Endothelial cell of umbilical vein (primary cell): ENCODE results near the gene PLAC1. TPM values are rescaled to one million over a fixed set of nuclear protein-coding genes. Genes with fewer than 3 reads are reported as not detected.

ENCODE experiments used
- BruUV-seq: library from RNA; stranded (reverse); fragments of 400-500 nt; replicated peaks from 2 replicates; lab custom pipeline; 2021; lab: Mats Ljungman, UMichigan
- CTCF ChIA-PET: fragments of 300-600, 350-600 bp; sonication (Branson Sonifier 250); formaldehyde crosslinking; loops from one replicate; lab custom pipeline; 2021; ENCODE audit warnings: antibody characterized with exemption, inconsistent platforms; lab: Charles Lee
- POLR2A ChIA-PET: fragments of 300-600, 350-600 bp; sonication (Branson Sonifier 250); formaldehyde crosslinking; loops from one replicate; lab custom pipeline; 2021; ENCODE audit warnings: antibody characterized with exemption, inconsistent platforms; lab: Charles Lee
- DNase-seq: peaks from one replicate; pipeline ENCODE4 v3.0.0-alpha.2; 2011; ENCODE audit warnings: low read depth, low spot score
- FAIRE-seq: peaks from 2 replicates; lab custom pipeline; 2011; peaks lifted over from hg19 to GRCh38; lab: Jason Lieb, UNC
- H2AFZ ChIP-seq: 2 replicates; pipeline ENCODE4 v1.6.0; 2012; ENCODE audit warnings: low read depth, low read length, control low read depth, inconsistent platforms
- H3K27ac ChIP-seq: 2 replicates; pipeline ENCODE4 v1.5.1; 2011; ENCODE audit warnings: low read depth, mild to moderate bottlenecking, control low read depth, low read length, moderate library complexity; ENCODE audit not compliant: insufficient read depth
- H3K27me3 ChIP-seq, 2 experiments: 2 replicates each; pipeline versions ENCODE4 v1.6.0 to v1.6.1; 2011; ENCODE audit warnings: low read length in 2 of 2, mixed read lengths in 1 of 2; ENCODE audit not compliant: control insufficient read depth in 2 of 2, insufficient read depth in 2 of 2
- H3K36me3 ChIP-seq, 2 experiments: 2 replicates in 1 of 2; 3 replicates in 1 of 2; pipeline ENCODE4 v1.5.1; 2011; ENCODE audit warnings: low read length in 2 of 2, mild to moderate bottlenecking in 1 of 2, moderate library complexity in 1 of 2; ENCODE audit not compliant: control insufficient read depth in 2 of 2, insufficient read depth in 2 of 2; ENCODE audit errors: extremely low read depth in 1 of 2
- H3K4me1 ChIP-seq: 3 replicates; pipeline ENCODE4 v1.5.1; 2011; ENCODE audit warnings: mild to moderate bottlenecking, low read length; ENCODE audit not compliant: control insufficient read depth, insufficient read depth; ENCODE audit errors: extremely low read depth
- H3K4me2 ChIP-seq: 2 replicates; pipeline ENCODE4 v1.6.1; 2011; ENCODE audit warnings: low read length, control low read depth, mixed read lengths; ENCODE audit not compliant: insufficient read depth
- H3K4me3 ChIP-seq, 3 experiments: fragments of 200-600 bp in 1 of 3; sonication (generic), shearing (Covaris generic) in 1 of 3; replicated peaks in 1 of 3; 2 replicates each; pipeline ENCODE4 v1.5.1; 2011 to 2016; ENCODE audit warnings: control low read depth in 3 of 3, low read length in 3 of 3, mild to moderate bottlenecking in 2 of 3, inconsistent platforms in 1 of 3, low read depth in 1 of 3, moderate library complexity in 1 of 3; ENCODE audit not compliant: insufficient read depth in 1 of 3
- H3K79me2 ChIP-seq: 2 replicates; pipeline ENCODE4 v1.6.0; 2012; ENCODE audit warnings: low read length, inconsistent platforms; ENCODE audit not compliant: control insufficient read depth, insufficient read depth
- H3K9ac ChIP-seq: replicated peaks from 2 replicates; pipeline ENCODE3; 2011; ENCODE audit warnings: low read length, control low read depth; ENCODE audit not compliant: insufficient read depth; ENCODE audit errors: extremely low read depth
- H3K9me1 ChIP-seq: replicated peaks from 3 replicates; pipeline ENCODE4 v1.6.0; 2011; ENCODE audit warnings: mild to moderate bottlenecking, low read length; ENCODE audit not compliant: control insufficient read depth, insufficient read depth; ENCODE audit errors: extremely low read depth
- H3K9me3 ChIP-seq: replicated peaks from 2 replicates; pipeline ENCODE4 v1.5.1; 2012; ENCODE audit warnings: low read length, inconsistent platforms; ENCODE audit not compliant: control insufficient read depth, insufficient read depth
- H4K20me1 ChIP-seq: replicated peaks from 2 replicates; pipeline ENCODE3; 2011; ENCODE audit warnings: mild to moderate bottlenecking, low read length; ENCODE audit not compliant: control insufficient read depth, insufficient read depth; ENCODE audit errors: extremely low read depth
- CTCF ChIP-seq, 2 donors: IDR thresholded peaks; 1 replicate in 1 of 2; 2 replicates in 1 of 2; pipeline ENCODE4 v1.5.1; 2011; ENCODE audit warnings: low read length in 2 of 2, mild to moderate bottlenecking in 2 of 2, moderate library complexity in 2 of 2, control low read depth in 1 of 2, inconsistent platforms in 1 of 2, low read depth in 1 of 2; ENCODE audit not compliant: insufficient read depth in 1 of 2; ENCODE audit errors: extremely low read depth in 1 of 2
- EZH2 ChIP-seq: IDR thresholded peaks from 2 replicates; pipeline ENCODE4 v1.6.1; 2012; ENCODE audit warnings: borderline replicate concordance, low read depth, mild to moderate bottlenecking, moderate library complexity, low read length, inconsistent platforms; ENCODE audit not compliant: severe bottlenecking
- FOS ChIP-seq: IDR thresholded peaks from 2 replicates; pipeline ENCODE4 v1.6.1; 2011; ENCODE audit warnings: mild to moderate bottlenecking, low read length, moderate library complexity, borderline replicate concordance; ENCODE audit not compliant: insufficient read depth
- GATA2 ChIP-seq: IDR thresholded peaks from 2 replicates; pipeline ENCODE4 v1.7.0; 2011; ENCODE audit warnings: low read depth, mild to moderate bottlenecking, moderate library complexity, mixed read lengths, low read length; ENCODE audit not compliant: insufficient read length, insufficient read depth
- JUN ChIP-seq: IDR thresholded peaks from 2 replicates; pipeline ENCODE4 v1.6.1; 2011; ENCODE audit warnings: borderline replicate concordance, low read depth; ENCODE audit not compliant: insufficient read length, insufficient read depth
- MYC ChIP-seq: IDR thresholded peaks from one replicate; pipeline ENCODE4 v1.6.1; 2011; ENCODE audit warnings: mild to moderate bottlenecking, low read depth, low read length
- POLR2A ChIP-seq: IDR thresholded peaks from 2 replicates; pipeline ENCODE4 v1.6.1; 2012; ENCODE audit warnings: low read depth, mild to moderate bottlenecking, control low read depth, low read length
- POLR2AphosphoS5 ChIP-seq: IDR thresholded peaks from 2 replicates; pipeline ENCODE4 v1.6.1; 2012; ENCODE audit warnings: low read depth, mild to moderate bottlenecking, control low read depth, low read length, moderate library complexity; ENCODE audit not compliant: insufficient read depth
- dilution Hi-C: fragments of 300-500 bp; cut with MboI; formaldehyde crosslinking; loops from one replicate; pipeline ENCODE4 v1.15.0; 2019; ENCODE audit warnings: low sequenced_read_pairs; ENCODE audit not compliant: extremely low pct_ligation_motif_present
- intact Hi-C: fragments of 100-400 bp; cut with micrococcal nuclease; formaldehyde crosslinking; loops from one replicate; pipeline ENCODE4 v1.10.0; 2022
- polyA plus RNA-seq, 4 experiments: library from polyadenylated mRNA; depleted of rRNA in 3 of 4; stranded (reverse) in 3 of 4; unstranded in 1 of 4; fragments of >200 nt; gene quantifications; 2 replicates each; pipeline versions ENCODE4 v1.2.1 to v1.2.3, GENCODE V29; 2011 to 2012; ENCODE audit warnings: missing spikeins in 1 of 4
- total RNA-seq: library from RNA; stranded (reverse); gene quantifications from 2 replicates; pipeline ENCODE4 v1.2.3, GENCODE V29; 2021
- TF ChIP-seq, protein P1 (sequence below): IDR thresholded peaks from 2 replicates; pipeline ENCODE4 v1.6.1; 2011; ENCODE audit not compliant: insufficient read depth, insufficient read length

PLAC1 gene
- total and polyA plus RNA-seq, 2 donors (not counting 3 experiments of a cell fraction or from before 2014, with no cell fraction given) = 0.58 to 2.4 TPM

DNA sequence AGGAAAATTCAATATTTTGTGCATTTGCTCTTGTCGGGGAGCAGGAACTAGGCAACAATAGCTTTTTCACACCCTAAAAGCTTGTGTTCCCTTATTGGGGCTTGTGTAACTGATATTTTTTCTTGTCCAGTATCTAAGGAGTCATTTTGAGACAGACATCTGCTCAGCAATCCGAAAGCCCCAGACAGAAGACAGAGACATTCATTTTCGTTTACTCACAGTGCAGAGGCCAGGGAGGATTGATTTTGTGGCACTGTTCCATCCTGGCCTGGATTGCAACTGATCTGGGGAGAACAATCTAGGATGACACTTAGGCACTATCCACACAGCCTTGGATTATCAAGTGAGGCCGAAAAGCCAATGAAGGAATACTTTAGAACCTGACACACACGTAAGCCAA, 27.4 kb upstream of the PLAC1 start:
- Histone ChIP-seq H3K4me2 (no peak overlapping the region), H3K9me1 (no peaks in the 10 kb centered on the region), H3K4me1 (peaks cover 12% of the 10 kb centered on the region), H3K4me3 (no peak overlapping the region), H3K79me2 (no peaks in the 10 kb centered on the region), H3K27me3 (no peaks in the 10 kb centered on the region), H3K36me3 (no peaks in the 10 kb centered on the region), H2AFZ (no peak overlapping the region), H4K20me1 (no peaks in the 10 kb centered on the region), H3K27ac (no peak overlapping the region), H3K9me3 (no peaks in the 10 kb centered on the region), H3K9ac (no peak overlapping the region)
- POLR2A ChIA-PET = no interaction called here
- CTCF ChIA-PET = no interaction called here
- BruUV-seq = no TSS peak
- no peak for DNase-seq
- FAIRE-seq = no peak
- TF ChIP-seq GATA2 = no peak
- dilution Hi-C loops = no loop called here
- intact Hi-C loops = no loop called here

DNA sequence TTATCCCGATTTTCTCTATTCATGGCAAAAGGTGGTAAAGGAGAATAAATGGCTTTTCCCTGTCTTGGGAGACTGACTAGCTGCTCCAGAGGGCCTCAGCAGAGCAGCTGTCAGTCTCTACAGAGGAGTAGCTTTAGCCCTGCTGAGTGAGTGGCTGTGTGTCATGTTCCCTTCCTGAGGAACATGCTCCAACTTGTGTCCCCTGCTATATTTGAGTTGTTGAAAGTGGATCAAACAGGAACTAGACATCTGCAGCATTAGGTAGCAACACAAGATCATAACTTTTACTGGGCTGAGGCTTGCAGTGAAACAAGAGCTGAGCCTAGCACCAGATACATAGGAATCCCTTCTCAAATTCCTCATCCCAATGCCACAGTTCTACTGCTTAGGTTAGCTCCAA, 26.7 kb upstream of the PLAC1 start:
- peak; percentile 8 for FAIRE-seq
- BruUV-seq = no TSS peak
- H3K4me2 ChIP-seq = no peak overlapping the region
- dilution Hi-C loops = no loop called here
- no peak overlapping the region for H3K27ac ChIP-seq
- no peak for DNase-seq
- TF ChIP-seq MYC (no peak), POLR2A (no peak), FOS (no peak), EZH2 (no peak), POLR2AphosphoS5 (no peak), CTCF (IDR thresholded peaks at IDR 0.05; ENCODE audit: extremely low read depth in 1 of 2, insufficient read depth in 1 of 2, low read depth in 1 of 2, low read length in 2 of 2) (no peak), GATA2 (no peak), JUN (no peak)
- TF ChIP-seq, protein P1, sequence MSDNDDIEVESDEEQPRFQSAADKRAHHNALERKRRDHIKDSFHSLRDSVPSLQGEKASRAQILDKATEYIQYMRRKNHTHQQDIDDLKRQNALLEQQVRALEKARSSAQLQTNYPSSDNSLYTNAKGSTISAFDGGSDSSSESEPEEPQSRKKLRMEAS = no peak
- H3K27me3 ChIP-seq = no peaks in the 10 kb centered on the region
- intact Hi-C loops = no loop called here
- CTCF ChIA-PET = no interaction called here
- peaks cover 12% of the 10 kb centered on the region for H3K4me1 ChIP-seq
- no peak overlapping the region for H3K4me3 ChIP-seq
- no peaks in the 10 kb centered on the region for H3K9me3 ChIP-seq
- no peaks in the 10 kb centered on the region for H4K20me1 ChIP-seq
- H2AFZ ChIP-seq = no peak overlapping the region
- no peaks in the 10 kb centered on the region for H3K36me3 ChIP-seq
- POLR2A ChIA-PET = no interaction called here
- no peaks in the 10 kb centered on the region for H3K9me1 ChIP-seq
- no peaks in the 10 kb centered on the region for H3K79me2 ChIP-seq
- H3K9ac ChIP-seq = no peak overlapping the region
